Mononuclear cell (primary cell): ENCODE data around the gene CHRNA4. TPM values are rescaled to one million over a fixed set of nuclear protein-coding genes. Genes with fewer than 3 reads are reported as not detected.

ENCODE experiments used
- total RNA-seq: library from RNA; depleted of rRNA; stranded (reverse); fragments of >200 nt; gene quantifications from one replicate; pipeline ENCODE4 v1.2.3, GENCODE V29; 2012

The CHRNA4 gene
- total RNA-seq, 1 donor: not detected

Other genes with a start within 250 kb of the CHRNA4 start
- gene YTHDF1, start 145.2 kb downstream of the CHRNA4 start, total RNA-seq: 34.0 TPM
- 0.21 TPM for gene BIRC7, start 125.4 kb downstream of the CHRNA4 start, total RNA-seq
- gene NKAIN4, start 106.9 kb downstream of the CHRNA4 start, total RNA-seq: not detected
- gene ARFGAP1, start 88.5 kb downstream of the CHRNA4 start, total RNA-seq: 36.4 TPM
- not detected for gene COL20A1, start 68.2 kb downstream of the CHRNA4 start, total RNA-seq
- gene KCNQ2, start 111.3 kb upstream of the CHRNA4 start, total RNA-seq: under 0.01 TPM
- gene EEF1A2, start 137.7 kb upstream of the CHRNA4 start, total RNA-seq: 0.73 TPM
- gene PPDPF, start 159.4 kb upstream of the CHRNA4 start, total RNA-seq: 57.6 TPM
- 0.52 TPM for gene PTK6, start 176.0 kb upstream of the CHRNA4 start, total RNA-seq
- not detected for gene SRMS, start 186.4 kb upstream of the CHRNA4 start, total RNA-seq
- gene FNDC11, start 192.8 kb upstream of the CHRNA4 start, total RNA-seq: 0.84 TPM
- gene HELZ2, start 212.9 kb upstream of the CHRNA4 start, total RNA-seq: 49.0 TPM